Large intestine (tissue), 1 donor: ENCODE measurements around the gene KRTAP5-2. TPM values are rescaled to one million over a fixed set of nuclear protein-coding genes. Genes with fewer than 3 reads are reported as not detected.

Experiments used
- polyA plus RNA-seq: library from polyadenylated mRNA; unstranded; fragments of 120-200 nt; gene quantifications from one replicate; pipeline ENCODE4 v1.2.1, GENCODE V29; 2013

Gene KRTAP5-2
- polyA plus RNA-seq, 1 donor, result 0.42 TPM

Other genes starting within 250 kb of the KRTAP5-2 start
- 14.7 TPM for gene BRSK2, start 208.4 kb downstream of the KRTAP5-2 start, polyA plus RNA-seq
- gene MOB2, start 111.5 kb downstream of the KRTAP5-2 start, polyA plus RNA-seq, result 27.2 TPM
- 16.9 TPM for gene DUSP8, start 26.0 kb downstream of the KRTAP5-2 start, polyA plus RNA-seq
- gene KRTAP5-1, start 13.0 kb downstream of the KRTAP5-2 start, polyA plus RNA-seq, result 3.0 TPM
- not detected for gene KRTAP5-3, start 10.2 kb upstream of the KRTAP5-2 start, polyA plus RNA-seq
- gene KRTAP5-4, start 23.8 kb upstream of the KRTAP5-2 start, polyA plus RNA-seq, result not detected
- 0.18 TPM for gene KRTAP5-5, start 31.5 kb upstream of the KRTAP5-2 start, polyA plus RNA-seq
- not detected for gene KRTAP5-6, start 98.9 kb upstream of the KRTAP5-2 start, polyA plus RNA-seq
- 0.67 TPM for gene IFITM10, start 152.3 kb upstream of the KRTAP5-2 start, polyA plus RNA-seq
- 341 TPM for gene CTSD, start 165.6 kb upstream of the KRTAP5-2 start, polyA plus RNA-seq
- gene SYT8, start 236.7 kb upstream of the KRTAP5-2 start, polyA plus RNA-seq, result 2.7 TPM
- 5.2 TPM for gene TNNI2, start 240.7 kb upstream of the KRTAP5-2 start, polyA plus RNA-seq